Type B pancreatic cell (in vitro differentiated cells): ENCODE results near the gene GPATCH2L. TPM values are rescaled to one million over a fixed set of nuclear protein-coding genes. Genes with fewer than 3 reads are reported as not detected.

Experiments
- DNase-seq: peaks from one replicate; pipeline ENCODE4 v3.0.0; 2021; ENCODE audit warnings: mixed read lengths; ENCODE audit not compliant: unreplicated experiment; ENCODE audit errors: extremely low spot score
- H3K27ac Mint-ChIP-seq: 2 replicates; pipeline ENCODE4 v1.8.0; 2021; ENCODE audit warnings: mild to moderate bottlenecking, mixed read lengths
- H3K27me3 Mint-ChIP-seq: 2 replicates; pipeline ENCODE4 v1.8.0; 2021; ENCODE audit warnings: mixed read lengths
- H3K36me3 Mint-ChIP-seq: 2 replicates; pipeline ENCODE4 v1.8.0; 2021; ENCODE audit warnings: mixed read lengths
- H3K4me1 Mint-ChIP-seq: one replicate; pipeline ENCODE4 v1.8.0; 2021; ENCODE audit warnings: mixed read lengths; ENCODE audit not compliant: unreplicated experiment
- H3K4me3 Mint-ChIP-seq: 2 replicates; pipeline ENCODE4 v1.8.0; 2021; ENCODE audit warnings: mild to moderate bottlenecking, mixed read lengths
- H3K9me3 Mint-ChIP-seq: 2 replicates; pipeline ENCODE4 v1.8.0; 2021; ENCODE audit warnings: mixed read lengths
- total RNA-seq: library from RNA; stranded (reverse); gene quantifications from 2 replicates; pipeline ENCODE4 v1.2.1, GENCODE V29; 2021; ENCODE audit warnings: low replicate concordance
- TF ChIP-seq, protein P1 (sequence below): fragments of 200-600 bp; sonication (generic); conservative IDR thresholded peaks from 2 replicates; pipeline ENCODE4 v1.5.0; 2021; ENCODE audit warnings: antibody characterized with exemption, mild to moderate bottlenecking

GPATCH2L gene
- total RNA-seq, 1 donor from 2014 or later, result 57.0 TPM

- H3K27me3 Mint-ChIP-seq, result no peaks in the 10 kb centered on the region
- no peak overlapping the region for H3K4me3 Mint-ChIP-seq
Observed at GRCh38 chr14:76191297-76191696, 39.6 kb downstream of the GPATCH2L start.

GRCh38 chr14:76193696-76194095 lies 42.0 kb downstream of the GPATCH2L start:
- H3K4me1 Mint-ChIP-seq, result peaks cover 4% of the 10 kb centered on the region
- no peaks in the 10 kb centered on the region for H3K27me3 Mint-ChIP-seq
- H3K27ac Mint-ChIP-seq, result no peak overlapping the region
- H3K36me3 Mint-ChIP-seq, result peaks cover 34% of the 10 kb centered on the region
- H3K9me3 Mint-ChIP-seq, result no peaks in the 10 kb centered on the region
- TF ChIP-seq, protein P1, sequence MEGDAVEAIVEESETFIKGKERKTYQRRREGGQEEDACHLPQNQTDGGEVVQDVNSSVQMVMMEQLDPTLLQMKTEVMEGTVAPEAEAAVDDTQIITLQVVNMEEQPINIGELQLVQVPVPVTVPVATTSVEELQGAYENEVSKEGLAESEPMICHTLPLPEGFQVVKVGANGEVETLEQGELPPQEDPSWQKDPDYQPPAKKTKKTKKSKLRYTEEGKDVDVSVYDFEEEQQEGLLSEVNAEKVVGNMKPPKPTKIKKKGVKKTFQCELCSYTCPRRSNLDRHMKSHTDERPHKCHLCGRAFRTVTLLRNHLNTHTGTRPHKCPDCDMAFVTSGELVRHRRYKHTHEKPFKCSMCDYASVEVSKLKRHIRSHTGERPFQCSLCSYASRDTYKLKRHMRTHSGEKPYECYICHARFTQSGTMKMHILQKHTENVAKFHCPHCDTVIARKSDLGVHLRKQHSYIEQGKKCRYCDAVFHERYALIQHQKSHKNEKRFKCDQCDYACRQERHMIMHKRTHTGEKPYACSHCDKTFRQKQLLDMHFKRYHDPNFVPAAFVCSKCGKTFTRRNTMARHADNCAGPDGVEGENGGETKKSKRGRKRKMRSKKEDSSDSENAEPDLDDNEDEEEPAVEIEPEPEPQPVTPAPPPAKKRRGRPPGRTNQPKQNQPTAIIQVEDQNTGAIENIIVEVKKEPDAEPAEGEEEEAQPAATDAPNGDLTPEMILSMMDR, result no peak
- no peak for DNase-seq
- H3K4me3 Mint-ChIP-seq, result no peak overlapping the region

More at GRCh38 chr14:76191297-76191696, 39.6 kb downstream of the GPATCH2L start:
- no peak for DNase-seq
- no peak overlapping the region for H3K27ac Mint-ChIP-seq
- H3K36me3 Mint-ChIP-seq, result peaks cover 37% of the 10 kb centered on the region
- H3K4me1 Mint-ChIP-seq, result no peaks in the 10 kb centered on the region
- TF ChIP-seq, protein P1, result no peak
- H3K9me3 Mint-ChIP-seq, result no peaks in the 10 kb centered on the region

DNA sequence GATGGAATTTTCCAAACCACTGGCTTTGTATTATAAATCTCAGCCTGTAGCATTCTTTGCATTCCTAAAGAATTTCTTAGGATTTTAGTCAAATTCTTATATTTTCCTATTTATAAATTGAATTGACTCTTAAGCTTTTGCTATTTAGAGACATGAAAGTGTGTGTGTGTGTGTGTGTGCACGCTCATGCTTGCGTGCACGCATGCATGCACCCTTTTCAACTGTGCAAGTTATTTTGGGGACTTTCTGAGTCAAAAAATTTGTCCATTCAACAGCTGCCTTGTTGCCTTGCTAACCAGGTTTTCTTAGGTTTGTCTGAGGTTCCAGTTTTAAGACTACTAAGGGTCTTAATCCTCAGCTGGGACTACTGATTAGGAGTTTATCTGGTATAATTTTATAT lies 42.6 kb downstream of the GPATCH2L start:
- Mint-ChIP-seq H3K4me1 (peaks cover 4% of the 10 kb centered on the region), H3K27ac (no peak overlapping the region), H3K9me3 (no peaks in the 10 kb centered on the region), H3K36me3 (peaks cover 32% of the 10 kb centered on the region), H3K27me3 (no peaks in the 10 kb centered on the region), H3K4me3 (no peak overlapping the region)
- DNase-seq, result no peak
- TF ChIP-seq, protein P1, result no peak

- H3K27me3 Mint-ChIP-seq, result no peaks in the 10 kb centered on the region
- no peaks in the 10 kb centered on the region for H3K9me3 Mint-ChIP-seq
Observed at GRCh38 chr14:76195003-76195402, 43.3 kb downstream of the GPATCH2L start.

GRCh38 chr14:76196980-76197695 lies 45.4 kb downstream of the GPATCH2L start:
- H3K27me3 Mint-ChIP-seq, result no peaks in the 10 kb centered on the region
- no peak overlapping the region for H3K27ac Mint-ChIP-seq
- peaks cover 46% of the 10 kb centered on the region for H3K36me3 Mint-ChIP-seq
- DNase-seq, result no peak
- no peak overlapping the region for H3K4me3 Mint-ChIP-seq
- TF ChIP-seq, protein P1, result no peak
- H3K9me3 Mint-ChIP-seq, result no peaks in the 10 kb centered on the region
- peaks cover 4% of the 10 kb centered on the region for H3K4me1 Mint-ChIP-seq

More at GRCh38 chr14:76195003-76195402, 43.3 kb downstream of the GPATCH2L start:
- Mint-ChIP-seq H3K36me3 (peaks cover 37% of the 10 kb centered on the region), H3K4me3 (no peak overlapping the region), H3K27ac (no peak overlapping the region), H3K4me1 (peaks cover 4% of the 10 kb centered on the region)
- TF ChIP-seq, protein P1, result no peak
- no peak for DNase-seq
